Mammary epithelial cell (primary cell): ENCODE measurements around the gene CORO1C.

ENCODE experiments used
- EZH2 ChIP-seq: IDR thresholded peaks from 2 replicates; pipeline ENCODE4 v1.6.1; 2012; ENCODE audit warnings: low read length, inconsistent platforms, borderline replicate concordance
- TF ChIP-seq, protein P1 (sequence below), 2 donors: IDR thresholded peaks in 1 of 2; conservative IDR thresholded peaks in 1 of 2; 2 replicates each; pipeline ENCODE4 v1.5.1; 2011 to 2012; ENCODE audit warnings: inconsistent platforms in 2 of 2, low read length in 2 of 2, mild to moderate bottlenecking in 2 of 2, control low read depth in 1 of 2, low read depth in 1 of 2; ENCODE audit not compliant: insufficient read depth in 1 of 2; ENCODE audit errors: extremely low read depth in 1 of 2

DNA sequence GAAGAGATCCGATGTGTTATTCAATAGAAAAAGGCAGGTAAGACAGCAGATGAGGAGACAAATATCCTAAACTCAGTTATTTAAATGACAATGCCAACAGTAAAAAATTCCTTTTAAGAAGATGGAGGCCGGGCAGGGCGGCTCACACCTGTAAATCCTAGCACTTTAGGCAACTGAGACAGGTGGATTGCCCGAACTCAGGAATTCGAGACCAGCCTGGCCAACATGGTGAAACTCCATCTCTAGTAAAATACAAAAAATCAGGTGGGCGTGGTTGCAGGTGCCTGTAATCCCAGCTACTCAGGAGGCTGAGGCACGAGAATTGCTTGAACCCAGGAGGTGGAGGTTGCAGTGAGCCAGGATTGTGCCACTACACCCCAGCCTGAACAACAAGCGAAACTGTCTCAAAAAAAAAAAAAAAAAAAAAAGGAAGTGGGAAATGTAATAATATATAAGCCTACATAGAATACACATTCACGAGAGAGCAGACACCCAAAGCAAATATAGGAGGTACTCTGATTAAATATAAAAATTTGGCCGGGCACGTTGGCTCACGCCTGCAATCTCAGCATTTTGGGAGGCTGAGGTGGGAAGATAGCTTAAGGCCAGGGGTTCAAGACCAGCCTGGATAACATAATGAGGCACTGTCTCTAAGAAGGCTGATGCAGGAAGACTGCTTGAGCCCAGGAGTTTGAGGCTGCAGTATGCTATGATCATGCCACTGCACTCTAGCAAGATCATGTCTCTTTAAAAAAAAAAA is 19.0 kb downstream of the CORO1C start:
- TF ChIP-seq, protein P1, sequence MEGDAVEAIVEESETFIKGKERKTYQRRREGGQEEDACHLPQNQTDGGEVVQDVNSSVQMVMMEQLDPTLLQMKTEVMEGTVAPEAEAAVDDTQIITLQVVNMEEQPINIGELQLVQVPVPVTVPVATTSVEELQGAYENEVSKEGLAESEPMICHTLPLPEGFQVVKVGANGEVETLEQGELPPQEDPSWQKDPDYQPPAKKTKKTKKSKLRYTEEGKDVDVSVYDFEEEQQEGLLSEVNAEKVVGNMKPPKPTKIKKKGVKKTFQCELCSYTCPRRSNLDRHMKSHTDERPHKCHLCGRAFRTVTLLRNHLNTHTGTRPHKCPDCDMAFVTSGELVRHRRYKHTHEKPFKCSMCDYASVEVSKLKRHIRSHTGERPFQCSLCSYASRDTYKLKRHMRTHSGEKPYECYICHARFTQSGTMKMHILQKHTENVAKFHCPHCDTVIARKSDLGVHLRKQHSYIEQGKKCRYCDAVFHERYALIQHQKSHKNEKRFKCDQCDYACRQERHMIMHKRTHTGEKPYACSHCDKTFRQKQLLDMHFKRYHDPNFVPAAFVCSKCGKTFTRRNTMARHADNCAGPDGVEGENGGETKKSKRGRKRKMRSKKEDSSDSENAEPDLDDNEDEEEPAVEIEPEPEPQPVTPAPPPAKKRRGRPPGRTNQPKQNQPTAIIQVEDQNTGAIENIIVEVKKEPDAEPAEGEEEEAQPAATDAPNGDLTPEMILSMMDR (conservative IDR thresholded peaks at IDR 0.05 in 1 of 2, IDR thresholded peaks at IDR 0.05 in 1 of 2; ENCODE audit: extremely low read depth in 1 of 2, insufficient read depth in 1 of 2, low read depth in 1 of 2, low read length in 2 of 2), result no peak
- TF ChIP-seq EZH2, result no peak
